Measurements from ENCODE around the gene THBS2.
"Not testable (repeated sequence)": the region's sequence is repeated elsewhere in the genome, so short reads cannot be mapped to it uniquely, and the experiment has no call there.

The THBS2 gene

DNA sequence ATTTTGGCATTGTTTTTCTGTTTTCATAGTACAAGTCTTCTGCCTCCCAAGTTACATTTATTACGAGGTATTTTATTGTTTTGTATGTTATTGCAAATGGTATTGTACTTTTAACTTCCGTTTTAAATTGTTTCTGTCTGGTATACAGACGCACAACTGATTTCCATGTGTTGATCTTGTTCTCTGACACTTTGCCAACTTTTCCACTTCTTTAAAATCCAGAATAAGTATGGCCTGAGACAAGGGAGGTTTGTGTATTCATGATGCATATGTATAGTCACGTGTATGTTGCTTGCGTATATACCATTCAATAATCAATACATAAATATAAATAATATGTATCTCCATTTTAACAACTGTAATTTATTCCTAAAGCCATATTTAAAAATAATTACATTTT lies 41.2 kb downstream of the THBS2 start:
- DNase-seq (ENCODE audit: low read depth in 2 of 2) = no peak

DNA sequence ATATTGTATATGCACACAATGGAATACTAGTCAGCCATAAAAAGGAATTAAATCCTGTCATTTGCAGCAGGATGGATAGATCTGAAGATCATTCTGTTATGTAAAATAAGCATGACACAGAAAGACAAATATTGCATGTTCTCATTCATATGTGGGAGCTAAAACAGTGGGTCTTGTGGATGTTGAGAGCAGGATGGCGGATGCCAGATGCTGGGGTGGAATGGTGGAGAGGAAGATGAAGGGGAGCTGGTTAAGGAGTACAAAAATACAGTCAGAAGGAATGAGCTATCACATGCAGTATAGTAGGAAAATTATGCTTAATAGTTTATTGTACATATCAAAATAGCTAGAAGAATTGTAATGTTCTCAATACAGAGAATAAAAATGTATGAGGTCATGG lies 41.8 kb downstream of the THBS2 start:
- no peak for DNase-seq (ENCODE audit: low read depth in 2 of 2)

DNA sequence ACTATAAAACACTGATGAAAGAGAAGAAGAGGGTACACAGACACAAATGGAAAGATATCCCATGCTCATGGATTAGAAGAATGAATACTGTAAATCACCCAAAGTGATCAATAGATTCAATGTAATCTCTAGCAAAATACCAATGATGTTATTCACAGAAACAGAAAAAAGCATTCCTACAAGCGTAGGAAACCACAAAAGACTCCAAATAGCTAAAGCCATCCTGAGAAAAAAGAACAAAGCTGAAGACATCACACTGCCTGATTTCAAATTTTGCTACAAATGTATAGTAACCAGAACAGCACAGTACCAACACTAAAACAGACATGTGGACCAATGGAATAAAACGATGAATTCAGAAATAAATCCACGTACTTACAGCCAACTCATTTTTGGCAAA lies 43.0 kb downstream of the THBS2 start:
- no peak for DNase-seq (ENCODE audit: low read depth in 2 of 2)

DNA sequence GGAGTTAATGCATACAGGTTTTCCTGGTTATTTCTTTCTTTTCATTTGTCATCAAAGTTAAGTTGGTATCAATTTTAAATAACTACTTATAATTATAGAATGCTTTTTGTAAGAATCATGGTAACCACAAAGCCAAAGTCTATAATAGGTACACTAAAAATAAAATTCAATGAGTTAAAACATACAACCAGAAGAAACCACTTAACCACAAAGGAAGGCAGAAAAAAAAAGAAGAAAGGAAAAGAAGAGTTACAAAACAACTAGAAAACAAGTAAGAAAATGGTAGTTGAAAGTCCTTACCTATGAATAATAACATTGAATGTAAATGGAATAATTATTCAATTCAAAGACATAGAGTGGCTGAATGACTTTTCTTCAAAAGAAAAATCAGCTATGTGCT lies 45.6 kb downstream of the THBS2 start:
- no peak for DNase-seq (ENCODE audit: low read depth in 2 of 2)

DNA sequence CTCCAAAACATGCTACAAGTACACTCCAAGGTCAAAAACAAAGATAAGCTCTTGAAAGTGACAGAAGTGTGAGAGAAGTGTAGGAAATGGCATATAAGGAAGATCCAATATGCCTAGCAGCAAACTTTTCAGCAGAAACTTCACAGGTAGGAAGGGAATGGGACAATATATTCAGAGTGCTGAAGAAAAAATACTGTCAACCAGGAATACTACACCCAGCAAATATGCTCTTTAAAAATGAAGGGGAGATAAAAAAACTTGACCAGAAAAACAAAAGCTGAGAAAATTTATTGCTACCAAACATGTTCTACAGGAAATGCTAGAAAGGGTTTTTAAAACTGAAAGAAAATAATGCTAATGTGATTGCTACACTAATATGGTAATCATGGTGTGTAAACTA lies 46.2 kb downstream of the THBS2 start:
- DNase-seq (ENCODE audit: low read depth in 2 of 2) = no peak

DNA sequence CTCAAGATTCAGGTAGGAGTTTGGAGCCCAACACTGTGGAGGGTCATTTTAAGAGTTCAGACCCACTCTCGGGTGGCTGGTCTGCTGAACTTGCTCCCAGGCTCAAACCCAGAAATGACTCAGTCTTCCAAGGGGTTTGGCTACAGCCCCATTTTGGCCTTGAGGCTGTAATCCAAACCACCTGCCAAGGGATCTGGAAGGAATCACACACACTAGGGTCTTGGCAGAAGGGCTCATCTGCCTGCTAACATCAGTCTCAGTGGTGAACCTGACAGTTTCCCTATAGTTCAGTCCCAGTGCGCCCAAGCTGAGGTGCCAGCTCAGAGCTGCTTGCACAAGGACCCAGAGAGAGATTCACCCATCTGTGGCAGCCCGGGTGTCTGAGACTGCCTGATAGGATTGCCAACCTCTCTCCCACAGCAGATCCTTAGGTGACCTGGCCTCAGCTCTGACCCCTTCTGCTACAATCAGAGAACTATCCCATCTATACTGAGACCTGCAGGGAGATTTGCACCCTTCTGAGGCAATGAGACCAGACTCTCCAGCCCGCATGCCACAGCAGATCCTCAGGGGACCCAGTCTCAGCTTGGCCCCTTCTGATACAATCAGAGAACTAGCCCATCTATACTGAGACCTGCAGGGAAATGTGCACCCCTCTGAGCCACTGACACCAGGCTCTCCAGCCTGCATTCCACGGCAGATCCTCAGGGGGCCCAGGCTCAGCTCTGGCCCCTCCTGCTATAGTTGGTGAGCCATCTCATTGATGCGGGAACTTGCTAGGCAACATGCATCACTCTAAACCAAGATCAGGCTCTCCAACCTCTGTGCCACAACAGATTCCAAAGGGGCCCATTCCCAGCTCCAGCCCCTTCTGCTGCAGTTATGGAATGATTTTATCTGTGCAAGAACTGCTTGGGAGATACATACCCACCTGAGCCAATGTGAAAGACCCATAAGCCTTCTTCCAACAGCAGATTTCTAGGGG lies 48.2 kb downstream of the THBS2 start:
- no peak for DNase-seq (ENCODE audit: low read depth in 2 of 2)

DNA sequence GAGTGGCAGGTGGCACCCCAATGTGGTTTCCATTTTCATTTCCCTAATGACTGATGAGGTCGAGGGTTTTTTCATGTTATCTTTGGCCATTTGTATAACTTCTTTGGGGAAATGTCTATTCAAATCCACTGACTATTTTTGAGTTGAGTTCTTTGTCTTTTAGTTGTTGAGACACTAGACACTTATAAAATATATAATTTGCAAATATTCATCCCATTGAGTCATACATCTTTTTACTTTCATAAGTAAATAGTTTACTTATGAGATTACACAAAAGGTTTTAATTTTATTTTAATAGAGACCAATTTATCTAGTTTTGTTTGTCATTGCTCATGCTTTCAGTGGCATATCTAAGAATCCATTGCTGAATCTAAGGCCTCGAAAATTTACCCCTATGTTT lies 49.5 kb downstream of the THBS2 start:
- DNase-seq (ENCODE audit: low read depth in 2 of 2) = no peak

DNA sequence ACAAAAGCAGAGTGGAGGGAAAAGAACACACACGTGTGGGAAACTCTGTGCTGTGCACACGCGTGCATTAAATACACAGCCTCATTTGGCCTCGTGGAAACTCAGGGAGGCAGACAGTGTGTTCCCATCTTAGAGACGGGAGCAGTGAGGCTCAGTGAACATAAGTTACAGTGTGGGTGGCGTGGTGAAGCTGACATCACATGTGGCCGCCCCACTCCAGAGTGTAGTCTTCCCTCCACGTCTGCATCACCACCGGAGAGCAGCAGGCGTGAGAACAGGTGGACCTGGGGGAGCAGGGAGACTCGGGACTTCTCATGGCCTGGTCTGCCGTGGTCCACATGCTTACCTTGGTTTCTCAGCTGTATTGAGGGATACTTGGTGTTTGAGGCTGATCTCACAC lies 51.7 kb downstream of the THBS2 start:
- no peak for DNase-seq (ENCODE audit: low read depth in 2 of 2)

DNA sequence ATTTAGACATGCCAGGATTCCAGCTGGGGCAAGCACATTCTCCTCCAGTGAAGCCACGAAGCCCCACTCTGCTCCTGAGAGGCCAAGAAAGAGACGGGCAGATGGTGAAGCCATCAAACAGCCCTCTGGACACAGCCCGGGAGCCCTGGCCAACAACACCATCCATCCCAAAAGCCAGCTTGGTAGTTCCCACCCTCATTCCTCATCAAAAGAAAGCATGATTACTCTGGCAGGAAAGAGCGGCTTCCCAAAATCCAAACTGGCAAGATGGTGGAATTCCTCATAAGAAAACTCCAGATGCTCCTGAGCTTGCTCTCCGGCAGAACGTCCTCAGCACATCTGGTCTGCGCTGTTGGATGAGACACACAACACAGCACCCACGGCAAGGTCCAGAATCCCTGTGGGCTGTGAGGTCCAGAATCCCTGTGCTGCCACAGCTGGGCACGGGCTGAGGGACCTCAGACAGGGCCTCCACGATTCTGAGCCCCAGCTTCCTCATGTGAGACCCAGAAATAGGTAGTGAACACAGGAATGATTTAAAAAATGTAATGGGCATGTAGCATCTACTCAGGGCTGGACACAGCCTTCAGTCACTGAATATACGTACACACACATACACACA lies 52.6 kb downstream of the THBS2 start:
- DNase-seq (ENCODE audit: low read depth in 2 of 2) = no peak

DNA sequence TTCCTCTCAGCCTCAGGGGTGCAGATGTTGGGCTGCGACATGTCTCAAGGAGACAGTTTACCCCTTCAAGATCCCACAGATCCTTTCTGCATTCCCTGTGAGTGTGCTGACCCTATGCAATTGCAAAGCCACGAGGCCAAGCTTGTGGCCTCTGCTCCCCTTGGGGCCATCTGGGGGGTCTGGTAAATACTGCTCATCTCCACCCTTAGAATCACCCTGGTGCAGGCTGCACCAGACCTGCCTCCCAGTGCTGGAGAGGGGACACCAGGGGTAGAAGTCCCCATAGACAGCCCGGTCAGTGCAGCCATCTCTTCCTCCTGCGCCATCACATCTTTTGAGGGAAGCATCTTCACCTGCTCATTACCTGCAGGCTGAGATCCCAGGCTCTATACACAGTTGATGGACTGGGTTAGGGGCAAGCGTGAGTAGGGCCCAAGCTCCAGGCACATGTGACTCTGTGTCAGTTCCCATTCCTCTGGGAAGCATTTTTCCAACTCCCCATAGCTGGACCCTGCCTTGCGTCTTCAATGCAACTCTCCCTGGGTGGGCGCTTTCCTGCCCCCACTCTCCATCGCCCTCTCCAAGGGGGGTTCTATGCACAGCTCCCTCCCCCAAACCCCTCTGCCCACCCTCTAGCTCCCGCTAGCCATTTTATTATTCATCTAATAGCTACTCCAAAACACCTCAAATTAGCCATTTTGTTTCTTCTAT lies 53.9 kb downstream of the THBS2 start:
- no peak for DNase-seq (ENCODE audit: low read depth in 2 of 2)

DNA sequence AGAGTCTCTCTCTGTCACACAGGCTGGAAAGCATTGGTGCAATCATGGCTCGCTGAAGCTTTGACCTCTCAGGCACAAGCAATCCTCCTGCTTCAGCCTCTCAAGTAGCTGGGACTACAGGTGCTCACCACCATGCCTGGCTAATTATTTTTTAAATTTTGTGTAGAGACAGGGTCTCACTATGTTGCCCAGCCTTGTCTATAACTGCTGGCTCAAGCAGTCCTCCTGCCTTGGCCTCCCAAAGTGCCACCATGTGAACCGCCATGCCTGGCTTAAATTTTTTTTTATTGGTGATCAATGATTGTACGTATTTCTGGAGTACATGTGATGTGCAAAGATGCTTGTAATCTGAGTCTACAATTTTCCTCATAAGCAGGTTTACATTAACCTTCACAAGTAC lies 54.8 kb downstream of the THBS2 start:
- DNase-seq (ENCODE audit: low read depth in 2 of 2) = no peak

DNA sequence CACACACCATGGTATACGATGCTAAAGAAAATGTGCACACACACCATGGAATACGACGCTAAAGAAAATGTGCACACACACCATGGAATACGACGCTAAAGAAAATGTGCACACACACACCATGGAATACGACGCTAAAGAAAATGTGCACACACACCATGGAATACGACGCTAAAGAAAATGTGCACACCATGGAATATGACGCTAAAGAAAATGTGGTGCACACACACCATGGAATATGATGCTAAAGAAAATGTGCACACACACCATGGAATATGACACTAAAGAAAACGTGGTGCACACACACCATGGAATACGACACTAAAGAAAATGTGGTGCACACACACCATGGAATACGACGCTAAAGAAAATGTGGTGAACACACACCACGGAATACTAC lies 55.7 kb downstream of the THBS2 start:
- not testable (repeated sequence) for DNase-seq (ENCODE audit: low read depth in 2 of 2)

DNA sequence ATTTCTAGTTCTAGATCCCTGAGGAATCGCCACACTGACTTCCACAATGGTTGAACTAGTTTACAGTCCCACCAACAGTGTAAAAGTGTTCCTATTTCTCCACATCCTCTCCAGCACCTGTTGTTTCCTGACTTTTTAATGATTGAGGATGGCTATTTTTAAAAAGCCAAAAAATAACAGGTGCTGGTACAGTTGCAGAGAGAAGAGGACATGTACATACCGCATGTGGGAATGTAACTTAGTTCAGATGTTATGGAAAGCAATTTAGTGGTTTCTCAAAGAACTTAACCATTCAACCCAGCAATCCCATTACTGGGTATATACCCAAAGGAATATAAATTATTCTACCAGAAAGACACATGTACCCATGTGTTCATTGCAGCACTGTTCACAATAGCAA lies 57.4 kb downstream of the THBS2 start:
- not testable (repeated sequence) for DNase-seq (ENCODE audit: low read depth in 2 of 2)

DNA sequence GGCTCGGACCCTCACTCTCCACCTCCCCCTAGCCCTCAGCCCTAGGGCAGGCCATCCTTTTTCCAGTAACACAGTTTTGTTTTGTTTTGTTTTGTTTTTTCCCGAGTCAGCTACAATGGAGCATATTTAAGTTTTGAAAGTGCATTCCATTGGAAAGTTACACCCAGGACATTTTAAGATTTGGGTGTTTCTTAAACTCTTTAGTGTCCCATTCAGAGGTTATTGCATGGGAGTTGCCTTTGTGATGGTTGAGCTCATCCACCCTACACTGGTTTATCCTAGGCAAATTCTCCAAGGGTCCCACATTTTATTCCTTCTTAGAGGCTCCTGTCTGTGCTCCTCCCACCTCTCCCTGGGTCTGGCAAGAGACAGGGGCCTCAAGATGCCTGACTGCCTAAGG lies 58.9 kb downstream of the THBS2 start:
- no peak for DNase-seq (ENCODE audit: low read depth in 2 of 2)

DNA sequence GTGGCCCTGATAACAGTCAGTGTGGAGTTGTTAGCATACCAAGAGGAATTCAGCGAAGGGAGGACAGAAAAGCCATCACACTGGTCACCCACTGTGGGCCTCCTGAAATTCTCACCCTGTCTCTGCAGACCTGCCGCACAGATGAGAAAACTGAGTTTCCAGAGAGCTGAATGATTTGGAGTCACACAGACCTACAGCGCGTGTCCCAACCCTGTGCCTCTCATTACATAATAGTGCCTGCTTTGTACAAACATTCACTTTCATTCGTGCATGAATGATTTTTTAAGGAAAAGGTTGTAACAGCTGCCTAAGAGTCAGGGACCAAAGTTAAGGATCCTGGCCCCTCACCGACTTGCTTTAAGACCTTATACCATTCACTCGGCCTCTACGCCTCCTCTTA lies 62.7 kb downstream of the THBS2 start:
- no peak for DNase-seq (ENCODE audit: low read depth in 2 of 2)

DNA sequence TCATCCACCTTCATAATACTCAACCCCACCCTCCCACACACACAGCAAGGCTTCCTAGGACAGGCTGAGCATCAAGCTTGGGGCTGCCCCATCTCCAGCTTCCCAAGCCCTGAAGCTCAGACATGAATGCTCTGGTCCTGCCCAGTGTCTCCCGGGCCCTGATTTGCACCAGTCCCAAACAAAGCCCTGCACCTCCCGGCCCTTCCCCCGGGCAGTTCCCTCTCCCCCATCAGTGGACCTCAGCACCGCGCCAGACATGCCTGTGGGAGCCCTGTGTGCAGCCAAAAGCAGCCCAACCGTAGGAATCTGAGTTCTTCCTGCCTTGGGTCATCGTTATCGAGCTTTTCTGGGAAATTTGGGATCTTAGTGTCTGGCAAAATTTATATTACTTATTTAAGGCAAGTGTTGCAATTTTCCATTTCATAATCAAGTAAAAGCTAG lies 63.5 kb downstream of the THBS2 start:
- DNase-seq (ENCODE audit: low read depth in 2 of 2) = no peak

DNA sequence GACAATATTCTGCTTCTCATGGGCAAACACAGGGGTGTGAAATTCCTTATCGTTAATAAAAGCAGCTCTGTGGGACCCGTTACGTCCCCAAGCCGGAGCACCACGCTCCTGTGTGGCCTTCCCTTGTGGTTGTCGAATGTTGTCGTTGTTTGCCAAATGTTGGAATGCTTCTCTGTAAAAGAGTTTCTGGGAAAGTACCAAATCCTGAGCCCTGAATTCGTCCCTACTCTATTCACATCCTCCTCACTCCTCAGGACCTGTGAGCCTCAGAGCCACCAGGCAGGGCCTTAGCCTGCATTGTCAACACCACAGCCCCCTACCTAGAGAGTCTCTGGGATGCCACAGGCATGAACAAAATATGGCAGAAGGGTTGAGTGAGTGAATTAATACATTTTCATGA lies 64.0 kb downstream of the THBS2 start:
- no peak for DNase-seq (ENCODE audit: low read depth in 2 of 2)

DNA sequence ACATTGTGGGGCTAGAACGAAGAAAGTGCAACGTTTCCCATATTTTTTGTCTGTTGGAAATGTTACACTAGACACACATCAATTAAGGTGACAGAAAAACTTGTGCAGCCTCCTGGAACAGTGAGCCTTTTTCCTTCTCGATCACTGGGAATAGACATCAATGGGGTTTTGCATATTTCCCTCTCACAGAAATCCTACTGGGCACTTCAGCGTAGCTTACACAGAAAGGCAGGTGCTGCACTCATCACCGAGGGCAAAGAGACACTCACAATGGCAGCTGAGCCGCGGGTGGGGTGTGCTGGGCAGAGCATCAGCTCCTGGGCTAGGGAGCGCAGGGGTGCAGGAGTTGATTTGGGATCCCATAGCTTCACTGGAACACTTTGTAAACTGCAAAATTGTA lies 64.5 kb downstream of the THBS2 start:
- DNase-seq (ENCODE audit: low read depth in 2 of 2) = no peak

DNA sequence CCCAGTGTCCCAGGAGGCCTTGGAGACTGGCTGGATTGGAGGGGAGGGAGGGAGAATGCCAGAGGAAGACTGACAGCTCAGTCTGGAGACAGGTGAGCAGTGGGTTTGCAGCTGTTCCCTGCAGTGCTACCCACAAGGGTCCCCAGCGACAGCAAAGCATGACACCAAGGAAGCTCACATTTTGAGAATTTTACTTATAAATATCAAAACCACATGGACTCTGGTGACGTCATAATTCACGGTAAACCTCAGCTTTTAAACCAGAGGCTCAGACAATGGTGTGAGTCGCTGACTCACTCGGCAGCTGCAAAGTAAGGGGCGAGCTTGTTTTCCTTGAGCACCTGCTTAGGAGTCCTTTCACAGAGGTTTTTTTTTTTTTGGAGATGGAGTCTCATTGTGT lies 65.2 kb downstream of the THBS2 start:
- no peak for DNase-seq (ENCODE audit: low read depth in 2 of 2)

DNA sequence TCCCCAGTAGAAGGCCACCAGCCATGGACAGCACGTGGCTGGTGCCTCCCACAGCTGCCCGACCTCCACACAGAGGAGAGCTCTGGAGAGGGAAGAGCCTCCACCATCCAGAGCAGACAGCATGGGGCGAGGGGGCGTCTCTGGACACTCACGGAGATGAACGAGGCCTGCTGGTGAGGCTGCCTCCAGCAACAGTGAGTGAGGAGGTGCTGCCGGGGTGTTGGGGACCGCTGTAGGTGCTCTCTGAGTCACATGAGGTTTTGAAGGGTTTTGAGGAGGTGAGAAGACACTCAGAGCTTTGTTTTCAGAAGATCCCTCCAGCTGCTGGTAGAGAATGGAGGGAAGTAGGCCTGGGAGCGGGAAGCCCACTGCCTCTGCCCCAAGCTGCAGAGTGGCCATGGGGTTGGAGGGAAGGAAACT lies 65.6 kb downstream of the THBS2 start:
- no peak for DNase-seq (ENCODE audit: low read depth in 2 of 2)

DNA sequence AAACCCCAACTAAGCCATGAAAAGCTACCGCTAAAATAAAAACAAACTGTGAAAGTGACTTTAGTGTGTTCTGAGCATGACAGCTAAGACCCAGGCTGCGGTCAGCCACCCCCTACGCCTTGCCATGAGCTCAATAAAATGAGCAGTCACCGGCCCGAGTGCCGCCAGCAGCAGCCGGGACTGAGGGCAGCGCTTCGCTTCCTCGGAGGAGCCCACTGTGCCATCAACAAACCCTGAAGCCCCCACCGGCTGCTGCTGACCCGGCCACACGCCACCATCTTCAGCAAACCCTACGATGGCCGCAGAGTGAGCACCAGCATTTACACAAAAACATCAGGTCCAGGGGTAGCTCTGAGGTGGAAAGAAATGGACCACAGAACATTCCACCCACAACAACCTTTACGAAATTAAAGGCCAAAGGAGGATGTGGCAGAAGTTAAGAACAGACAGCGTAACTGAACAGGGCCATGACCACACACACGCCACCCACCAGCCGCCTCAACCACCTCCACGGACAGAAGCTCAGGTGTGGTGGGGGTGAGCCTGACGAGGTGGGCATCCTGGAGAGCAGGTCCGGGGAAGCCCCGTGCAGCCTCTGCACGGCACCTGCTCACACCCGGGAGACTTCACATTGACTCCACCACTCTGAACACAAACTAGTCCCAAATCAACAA lies 67.0 kb downstream of the THBS2 start:
- no peak for DNase-seq (ENCODE audit: low read depth in 2 of 2)
